HFFc6 (cell line): Measurements from ENCODE around the gene MXRA8. TPM values are rescaled to one million over a fixed set of nuclear protein-coding genes. Genes with fewer than 3 reads are reported as not detected.
"Not testable (repeated sequence)": the region's sequence is repeated elsewhere in the genome, so short reads cannot be mapped to it uniquely, and the experiment has no call there.

Experiments
- DNase-seq: peaks from one replicate; pipeline ENCODE4 v3.0.0-alpha.2; 2018
- H3K27ac Mint-ChIP-seq: 2 replicates; pipeline ENCODE4 v1.8.0; 2020; ENCODE audit warnings: mild to moderate bottlenecking, mixed read lengths
- H3K27me3 Mint-ChIP-seq: 2 replicates; pipeline ENCODE4 v1.8.0; 2021; ENCODE audit warnings: mild to moderate bottlenecking, moderate library complexity, mixed read lengths; ENCODE audit not compliant: insufficient read depth
- H3K36me3 Mint-ChIP-seq: 2 replicates; pipeline ENCODE4 v1.8.0; 2021; ENCODE audit warnings: low read depth, mixed read lengths
- H3K4me1 Mint-ChIP-seq: 2 replicates; pipeline ENCODE4 v1.8.0; 2020; ENCODE audit warnings: low read depth, mixed read lengths
- H3K4me3 Mint-ChIP-seq: 2 replicates; pipeline ENCODE4 v1.8.0; 2020; ENCODE audit warnings: mild to moderate bottlenecking, moderate library complexity, mixed read lengths
- H3K9me3 Mint-ChIP-seq: 2 replicates; pipeline ENCODE4 v1.8.0; 2020; ENCODE audit warnings: mild to moderate bottlenecking, mixed read lengths
- CTCF ChIP-seq: fragments of 200-600 bp; sonication (generic); IDR thresholded peaks from 2 replicates; pipeline ENCODE4 v1.5.0; 2021; ENCODE audit warnings: antibody characterized with exemption, mild to moderate bottlenecking
- total RNA-seq, 6 experiments: library from RNA; stranded (reverse); fragmentation: NEBNext Ultra II Directional; extraction: Animal tissue kit (Norgen Biotek cat#: 25700); gene quantifications; 2 replicates in 1 of 6; 3 replicates in 5 of 6; pipeline ENCODE4 v1.2.3, GENCODE V29; 2021

Gene MXRA8
- total RNA-seq, 6 experiments from 2014 or later, result 438 to 570 (median 524) TPM

DNA sequence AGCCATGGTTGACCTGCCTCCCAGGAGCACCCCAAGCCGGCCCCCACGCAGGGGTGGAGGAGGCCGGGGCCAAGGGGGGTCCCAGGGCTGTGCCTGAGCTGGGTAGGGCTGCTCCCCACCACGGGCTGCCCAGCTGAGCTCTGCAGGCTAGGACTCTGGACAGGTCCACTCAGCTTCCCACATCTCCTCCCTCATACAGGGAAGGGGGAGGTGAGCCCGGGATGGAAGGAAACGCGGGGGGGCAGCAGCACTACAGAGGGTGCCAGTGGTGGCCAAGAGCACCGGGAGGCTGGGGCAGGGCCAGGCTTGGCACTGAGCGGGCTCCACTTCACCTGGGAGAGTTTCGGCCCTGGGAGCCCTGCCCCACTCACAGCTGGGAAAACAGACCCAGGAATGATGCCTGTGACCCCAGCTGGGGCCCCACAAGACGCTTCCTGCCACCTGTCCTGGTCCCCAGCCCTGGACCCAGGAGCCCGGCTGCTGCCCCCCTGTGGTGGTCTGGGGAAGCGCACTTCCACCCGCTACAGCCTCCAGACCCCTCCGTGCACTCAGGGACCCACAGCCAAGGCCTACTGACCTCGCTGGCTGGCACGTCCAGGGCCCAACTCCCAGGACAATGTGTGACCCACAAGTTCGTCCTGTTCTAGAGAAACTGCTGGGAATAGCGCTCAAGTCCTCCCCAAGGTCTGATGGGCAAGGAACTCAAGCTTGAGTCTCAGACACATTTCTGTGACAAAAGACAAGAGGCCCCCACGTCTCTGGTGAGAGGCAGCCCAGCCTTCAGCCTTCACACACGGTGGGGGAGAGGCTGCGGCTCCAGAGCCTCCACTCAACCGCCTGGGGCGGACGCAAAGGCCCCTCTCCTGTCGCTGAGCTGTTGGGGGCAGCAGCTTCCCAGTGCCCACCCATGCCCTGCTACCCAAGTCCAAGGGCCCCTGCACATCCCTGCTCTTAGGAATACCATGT is 13.7 kb upstream of the MXRA8 start:
- H3K27me3 Mint-ChIP-seq, result no peaks in the 10 kb centered on the region
- no peak for DNase-seq
- no peaks in the 10 kb centered on the region for H3K9me3 Mint-ChIP-seq

DNA sequence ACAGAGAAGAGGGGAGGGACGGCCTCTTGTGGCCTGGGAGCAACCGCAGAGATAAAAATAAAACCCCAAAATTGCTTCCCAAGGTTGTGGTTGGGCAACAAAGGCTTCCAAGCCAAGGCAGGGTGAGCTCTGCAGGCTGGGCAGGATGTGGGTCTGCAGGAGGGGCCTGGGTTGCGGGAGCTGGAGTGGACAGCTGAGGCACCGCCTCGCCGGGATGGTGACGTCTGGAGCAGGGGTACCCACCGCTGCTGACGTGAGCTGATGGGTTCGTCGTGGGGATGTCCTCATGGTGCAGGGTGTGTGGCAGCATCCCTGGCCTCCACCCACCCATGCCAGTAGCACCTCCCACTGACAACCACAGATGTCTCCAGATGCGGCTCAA is 13.0 kb upstream of the MXRA8 start:
- no peaks in the 10 kb centered on the region for H3K36me3 Mint-ChIP-seq
- DNase-seq, result no peak
- H3K9me3 Mint-ChIP-seq, result no peaks in the 10 kb centered on the region
- no peak for TF ChIP-seq CTCF
- no peak overlapping the region for H3K27ac Mint-ChIP-seq
- no peaks in the 10 kb centered on the region for H3K27me3 Mint-ChIP-seq
- H3K4me3 Mint-ChIP-seq, result no peak overlapping the region
- H3K4me1 Mint-ChIP-seq, result peaks cover 11% of the 10 kb centered on the region; the same call in 1 of the 2 replicates

More for the DNA sequence above, 13.7 kb upstream of the MXRA8 start:
- H3K4me1 Mint-ChIP-seq, result peaks cover 11% of the 10 kb centered on the region; the same call in 1 of the 2 replicates
- peak overlapping the region; percentile 59; the same call in 1 of the 2 replicates for H3K27ac Mint-ChIP-seq
- peak; percentile 98 for TF ChIP-seq CTCF
- H3K36me3 Mint-ChIP-seq, result no peaks in the 10 kb centered on the region
- H3K4me3 Mint-ChIP-seq, result no peak overlapping the region; the same call in 1 of the 2 replicates

- H3K27me3 Mint-ChIP-seq, result no peaks in the 10 kb centered on the region
- TF ChIP-seq CTCF, result no peak
- no peak overlapping the region for H3K4me3 Mint-ChIP-seq
- DNase-seq, result no peak
- no peaks in the 10 kb centered on the region for H3K9me3 Mint-ChIP-seq
- H3K27ac Mint-ChIP-seq, result no peak overlapping the region
- H3K36me3 Mint-ChIP-seq, result no peaks in the 10 kb centered on the region
- H3K4me1 Mint-ChIP-seq, result peaks cover 11% of the 10 kb centered on the region; the same call in 1 of the 2 replicates
Observed at GRCh38 chr1:1370771-1371300, 12.5 kb upstream of the MXRA8 start.

GRCh38 chr1:1370094-1370493 is 11.7 kb upstream of the MXRA8 start:
- H3K36me3 Mint-ChIP-seq, H3K27ac Mint-ChIP-seq, DNase-seq, H3K9me3 Mint-ChIP-seq, H3K4me3 Mint-ChIP-seq, H3K27me3 Mint-ChIP-seq: not testable (repeated sequence)
- peaks cover 11% of the 10 kb centered on the region; the same call in 1 of the 2 replicates for H3K4me1 Mint-ChIP-seq

DNA sequence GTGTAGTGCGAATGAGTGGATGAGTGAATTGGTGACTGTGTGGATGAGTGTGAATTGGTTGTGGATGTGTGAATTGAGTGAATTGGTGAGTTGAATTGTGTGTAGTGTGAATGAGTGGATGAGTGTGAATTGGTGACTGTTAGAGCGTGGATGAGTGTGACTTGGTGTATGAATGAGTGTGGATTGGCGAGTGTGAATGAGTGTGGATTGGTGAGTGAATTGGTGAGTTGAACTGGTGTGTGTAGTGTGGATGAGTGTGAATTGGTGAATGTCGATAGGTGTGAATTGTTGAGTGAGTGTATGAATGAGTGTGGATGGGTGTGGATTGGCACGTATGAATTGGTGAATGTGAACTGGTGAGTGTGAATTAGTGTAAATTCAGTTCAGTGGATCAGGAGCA is 9.0 kb upstream of the MXRA8 start:
- H3K27ac Mint-ChIP-seq, result no peak overlapping the region
- H3K4me1 Mint-ChIP-seq, result peaks cover 6% of the 10 kb centered on the region
- H3K36me3 Mint-ChIP-seq, result no peaks in the 10 kb centered on the region
- no peak for DNase-seq
- no peak overlapping the region for H3K4me3 Mint-ChIP-seq
- TF ChIP-seq CTCF, result no peak
- no peaks in the 10 kb centered on the region for H3K9me3 Mint-ChIP-seq
- H3K27me3 Mint-ChIP-seq, result no peaks in the 10 kb centered on the region

DNA sequence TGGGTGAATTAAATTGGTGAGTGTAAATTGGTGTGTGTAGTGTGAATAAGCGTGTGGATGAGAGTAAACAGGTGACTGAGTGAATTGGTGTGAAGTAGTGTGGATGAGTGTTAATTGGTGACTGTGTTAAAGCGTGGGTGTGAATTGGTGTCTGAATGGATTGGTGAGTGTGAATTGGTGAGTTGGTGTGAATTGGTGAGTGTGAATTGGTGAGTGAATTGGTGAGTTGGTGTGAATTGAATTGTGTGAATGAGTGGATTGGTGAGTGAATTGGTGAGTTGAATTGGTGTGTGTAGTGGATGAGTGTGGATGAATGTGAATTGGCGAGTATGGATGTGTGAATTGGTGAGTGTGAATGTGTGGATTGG is 8.3 kb upstream of the MXRA8 start:
- Mint-ChIP-seq H3K4me1 (peaks cover 8% of the 10 kb centered on the region), H3K27me3 (no peaks in the 10 kb centered on the region; the same call in 1 of the 2 replicates), H3K36me3 (no peaks in the 10 kb centered on the region), H3K9me3 (no peaks in the 10 kb centered on the region), H3K27ac (no peak overlapping the region), H3K4me3 (no peak overlapping the region)
- DNase-seq, result no peak
- no peak for TF ChIP-seq CTCF
